H1 (cell line): ENCODE results near the gene CREBZF. TPM values are rescaled to one million over a fixed set of nuclear protein-coding genes. Genes with fewer than 3 reads are reported as not detected.

Experiments
- CTCF ChIA-PET: fragments of 300-600 bp; sonication (Branson Sonifier 250); formaldehyde crosslinking; loops from one replicate; lab custom pipeline; 2021; ENCODE audit not compliant: partially characterized antibody; lab: Charles Lee
- POLR2A ChIA-PET: fragments of 300-600 bp; sonication (Branson Sonifier 250); formaldehyde crosslinking; loops from one replicate; lab custom pipeline; 2021; ENCODE audit warnings: inconsistent platforms; ENCODE audit not compliant: partially characterized antibody; lab: Charles Lee
- DNase-seq, 2 experiments: peaks; one replicate each; pipeline versions ENCODE4 v3.0.0 to v3.0.0-alpha.2; 2010 to 2022; ENCODE audit warnings: low spot score in 2 of 2, low read depth in 1 of 2, mixed read lengths in 1 of 2
- FAIRE-seq: peaks from 2 replicates; lab custom pipeline; 2011; peaks lifted over from hg19 to GRCh38; lab: Jason Lieb, UNC
- H2AFZ ChIP-seq: 2 replicates; pipeline ENCODE4 v1.8.1; 2012; ENCODE audit warnings: low read length, inconsistent platforms
- H2AK5ac ChIP-seq: 2 replicates; pipeline ENCODE4 v1.6.1; 2013; ENCODE audit warnings: low read depth, low read length
- H2BK120ac ChIP-seq: replicated peaks from 2 replicates; pipeline ENCODE3; 2013; ENCODE audit warnings: low read depth, low read length, inconsistent platforms
- H2BK12ac ChIP-seq: 2 replicates; pipeline ENCODE4 v1.6.1; 2013; ENCODE audit warnings: low read depth, low read length
- H2BK15ac ChIP-seq: 2 replicates; pipeline ENCODE4 v1.6.1; 2013; ENCODE audit warnings: low read length
- H2BK20ac ChIP-seq: 2 replicates; pipeline ENCODE4 v1.6.1; 2013; ENCODE audit warnings: low read length
- H2BK5ac ChIP-seq: 2 replicates; pipeline ENCODE4 v1.6.1; 2013; ENCODE audit warnings: low read depth, low read length
- H3K14ac ChIP-seq: 2 replicates; pipeline ENCODE4 v1.6.1; 2013; ENCODE audit warnings: inconsistent platforms; ENCODE audit not compliant: insufficient read length
- H3K18ac ChIP-seq: 2 replicates; pipeline ENCODE4 v1.6.1; 2013; ENCODE audit warnings: low read length; ENCODE audit errors: extremely low read depth
- H3K23ac ChIP-seq: 2 replicates; pipeline ENCODE4 v1.6.1; 2013; ENCODE audit warnings: inconsistent platforms; ENCODE audit not compliant: insufficient read length
- H3K23me2 ChIP-seq: 2 replicates; pipeline ENCODE4 v1.6.1; 2013; ENCODE audit warnings: low read depth, low read length
- H3K27ac ChIP-seq: 2 replicates; pipeline ENCODE4 v1.6.1; 2011; ENCODE audit warnings: low read depth, low read length, inconsistent platforms
- H3K27me3 ChIP-seq, 4 experiments: replicated peaks in 1 of 4; 1 replicate in 1 of 4; 2 replicates in 3 of 4; pipeline versions ENCODE4 v1.6.1 to v1.8.1; 2011 to 2013; ENCODE audit warnings: low read length in 3 of 4, mild to moderate bottlenecking in 3 of 4, inconsistent platforms in 2 of 4, mixed read lengths in 2 of 4, moderate library complexity in 1 of 4; ENCODE audit not compliant: control insufficient read depth in 3 of 4, insufficient read depth in 3 of 4; ENCODE audit errors: extremely low read depth in 1 of 4
- H3K36me3 ChIP-seq, 4 experiments: 2 replicates each; pipeline versions ENCODE4 v1.6.1 to v1.8.1; 2011 to 2013; ENCODE audit warnings: mild to moderate bottlenecking in 4 of 4, low read length in 3 of 4, moderate library complexity in 2 of 4, control low read depth in 1 of 4, inconsistent platforms in 1 of 4; ENCODE audit not compliant: insufficient read depth in 4 of 4, control insufficient read depth in 2 of 4
- H3K4ac ChIP-seq: replicated peaks from 2 replicates; pipeline ENCODE3; 2013; ENCODE audit warnings: low read length, low read depth, mixed read lengths, inconsistent platforms; ENCODE audit not compliant: insufficient read length
- H3K4me1 ChIP-seq, 4 experiments: replicated peaks in 1 of 4; 1 replicate in 1 of 4; 2 replicates in 3 of 4; pipeline versions ENCODE4 v1.6.1 to v1.8.1; 2011 to 2013; ENCODE audit warnings: low read length in 3 of 4, inconsistent platforms in 2 of 4, mixed read lengths in 1 of 4; ENCODE audit not compliant: insufficient read depth in 4 of 4, control insufficient read depth in 3 of 4
- H3K4me2 ChIP-seq, 2 experiments: 2 replicates each; pipeline versions ENCODE4 v1.6.1 to v1.8.1; 2011 to 2013; ENCODE audit warnings: low read depth in 2 of 2, low read length in 2 of 2, control low read depth in 1 of 2, inconsistent platforms in 1 of 2, mild to moderate bottlenecking in 1 of 2; ENCODE audit not compliant: insufficient read depth in 1 of 2
- H3K4me3 ChIP-seq, 4 experiments: fragments of 200-600, 300-600 bp in 1 of 4; sonication (generic), shearing (Covaris generic), sonication (Bioruptor Twin) in 1 of 4; 2 replicates each; pipeline versions ENCODE4 v1.5.1 to v1.8.1; 2011 to 2016; ENCODE audit warnings: low read length in 4 of 4, low read depth in 3 of 4, control low read depth in 2 of 4, inconsistent platforms in 2 of 4, mild to moderate bottlenecking in 2 of 4, mixed read lengths in 1 of 4, moderate library complexity in 1 of 4; ENCODE audit not compliant: insufficient read depth in 2 of 4; ENCODE audit errors: extremely low read depth in 1 of 4
- H3K56ac ChIP-seq: replicated peaks from 2 replicates; pipeline ENCODE3; 2013; ENCODE audit warnings: low read depth, mild to moderate bottlenecking, mixed read lengths, low read length, inconsistent platforms; ENCODE audit not compliant: insufficient read length
- H3K79me1 ChIP-seq: 2 replicates; pipeline ENCODE4 v1.6.1; 2013; ENCODE audit warnings: low read depth, low read length, control low read depth
- H3K79me2 ChIP-seq, 2 experiments: 2 replicates each; pipeline versions ENCODE4 v1.6.1 to v1.8.1; 2012 to 2013; ENCODE audit warnings: low read length in 2 of 2, mild to moderate bottlenecking in 2 of 2, inconsistent platforms in 1 of 2; ENCODE audit not compliant: insufficient read depth in 2 of 2, control insufficient read depth in 1 of 2
- H3K9ac ChIP-seq, 4 experiments: replicated peaks in 1 of 4; 1 replicate in 1 of 4; 2 replicates in 3 of 4; pipeline versions ENCODE4 v1.6.1 to v1.8.1; 2011 to 2013; ENCODE audit warnings: low read depth in 3 of 4, low read length in 3 of 4, control low read depth in 2 of 4, mild to moderate bottlenecking in 2 of 4, moderate library complexity in 2 of 4, inconsistent platforms in 1 of 4; ENCODE audit errors: extremely low read depth in 1 of 4
- H3K9me3 ChIP-seq, 2 experiments: 2 replicates each; pipeline versions ENCODE4 v1.6.1 to v1.8.1; 2012 to 2013; ENCODE audit warnings: mild to moderate bottlenecking in 2 of 2, moderate library complexity in 2 of 2, control low read depth in 1 of 2, inconsistent platforms in 1 of 2, low read depth in 1 of 2, low read length in 1 of 2, mixed read lengths in 1 of 2; ENCODE audit not compliant: insufficient read depth in 2 of 2
- H4K20me1 ChIP-seq, 2 experiments: replicated peaks in 1 of 2; 2 replicates each; pipeline versions ENCODE3 to v1.8.1; 2011 to 2013; ENCODE audit warnings: inconsistent platforms in 2 of 2, low read length in 2 of 2, mild to moderate bottlenecking in 1 of 2; ENCODE audit not compliant: insufficient read depth in 2 of 2, control insufficient read depth in 1 of 2
- H4K5ac ChIP-seq: 2 replicates; pipeline ENCODE4 v1.6.1; 2013; ENCODE audit warnings: low read length, low read depth, mixed read lengths, inconsistent platforms; ENCODE audit not compliant: insufficient read length
- H4K8ac ChIP-seq: 2 replicates; pipeline ENCODE4 v1.8.0; 2013; ENCODE audit warnings: mild to moderate bottlenecking, moderate library complexity, low read length, inconsistent platforms; ENCODE audit not compliant: insufficient read depth; ENCODE audit errors: extremely low read depth
- H4K91ac ChIP-seq: replicated peaks from 2 replicates; pipeline ENCODE3; 2013; ENCODE audit warnings: low read length, mixed read lengths, inconsistent platforms; ENCODE audit not compliant: insufficient read length
- KDM1A ChIP-seq: fragments of 200-600, 300-600 bp; sonication (generic); IDR thresholded peaks from 2 replicates; pipeline ENCODE4 v1.7.1; 2016; ENCODE audit warnings: mild to moderate bottlenecking, low read length, borderline replicate concordance
- WGBS, 2 experiments: shearing (Covaris generic) in 1 of 2; methylation state at CpG; one replicate each; pipeline versions ENCODE4 v1.1.6 to v1.1.7; 2013 to 2015; ENCODE audit warnings: low lambda C conversion rate in 2 of 2, mixed read lengths in 2 of 2, inconsistent platforms in 1 of 2, low coverage in 1 of 2, missing lambda C conversion rate in 1 of 2; ENCODE audit not compliant: insufficient replicate concordance in 2 of 2, insufficient coverage in 1 of 2, insufficient read length in 1 of 2; ENCODE audit errors: extremely low coverage in 1 of 2, missing lambda C conversion rate in 1 of 2; 5-methylcytosine and 5-hydroxymethylcytosine counted together
- polyA plus RNA-seq, 7 experiments: library from polyadenylated mRNA; depleted of rRNA in 3 of 7; stranded (reverse) in 5 of 7; unstranded in 2 of 7; fragments of >200 nt in 5 of 7; fragments of 200-250 nt in 2 of 7; gene quantifications; 1 replicate in 5 of 7; 2 replicates in 1 of 7; 4 replicates in 1 of 7; pipeline versions ENCODE4 v1.2.1 to v1.2.3, GENCODE V29; 2011 to 2013; ENCODE audit warnings: missing spikeins in 2 of 7, mixed read lengths in 2 of 7
- total RNA-seq: library from RNA; stranded (reverse); fragmentation: NEBNext Ultra II Directional; extraction: Animal tissue kit (Norgen Biotek cat#: 25700); gene quantifications from 2 replicates; pipeline ENCODE4 v1.2.1, GENCODE V29; 2021

Gene CREBZF
- total and polyA plus RNA-seq, 2 of the 8 experiments (the other 6 are each of a cell fraction or from before 2014, with no cell fraction given) = 15.4 to 44.9 TPM

DNA sequence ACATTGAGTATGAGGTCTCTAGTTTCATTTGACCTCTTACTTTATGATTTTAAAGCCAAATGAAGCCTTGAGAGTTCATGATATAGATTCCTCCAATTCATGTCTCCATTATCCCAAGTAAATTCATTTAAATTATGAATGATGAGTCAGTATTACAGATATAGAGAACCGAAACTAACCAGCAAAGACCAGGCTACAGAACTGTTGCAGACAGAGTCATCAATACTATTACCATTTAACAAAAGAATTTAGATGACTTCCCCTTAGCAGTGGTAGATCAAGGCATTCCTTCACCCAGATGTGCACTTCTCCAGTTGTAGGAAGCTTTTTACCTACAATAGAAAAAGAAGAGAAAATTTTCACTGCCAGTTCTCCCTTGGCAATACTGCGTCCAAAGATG, 32.8 kb upstream of the CREBZF start:
- Histone ChIP-seq H3K4ac (no peak overlapping the region), H2BK12ac (no peak overlapping the region), H4K20me1 (no peaks in the 10 kb centered on the region), H4K5ac (no peak overlapping the region), H3K56ac (no peak overlapping the region), H3K9ac (no peak overlapping the region), H3K79me1 (no peaks in the 10 kb centered on the region), H2AK5ac (no peak overlapping the region), H2BK5ac (no peak overlapping the region), H3K23ac (no peak overlapping the region), H2BK120ac (no peak overlapping the region), H3K18ac (no peak overlapping the region), H3K4me2 (no peak overlapping the region), H3K4me3 (no peak overlapping the region), H2BK20ac (no peak overlapping the region), H3K14ac (no peak overlapping the region), H3K9me3 (no peaks in the 10 kb centered on the region), H3K23me2 (no peaks in the 10 kb centered on the region), H3K27ac (no peak overlapping the region), H2BK15ac (no peak overlapping the region), H3K27me3 (no peaks in the 10 kb centered on the region), H3K4me1 (no peaks in the 10 kb centered on the region), H3K79me2 (no peaks in the 10 kb centered on the region), H2AFZ (no peak overlapping the region), H3K36me3 (no peaks in the 10 kb centered on the region; a peak in 1 of 8 replicates), H4K91ac (no peak overlapping the region), H4K8ac (no peak overlapping the region)
- 93% methylated on average over 2 of the region's 2 CpGs; no CpG with 5 or more reads in 1 of the 2 experiments for WGBS, 2 experiments
- no peak for TF ChIP-seq KDM1A
- DNase-seq (no peak), FAIRE-seq (no peak)
- ChIA-PET POLR2A (no interaction called here), CTCF (interaction anchor here (0.8 to 5.1 kb wide), 5 partner anchors 9 to 127 kb away, joined by 3 to 33 read pairs (median 8); partner anchors contain the start of gene CCDC89)
